CD4-positive, alpha-beta T cell treated with Interleukin-1 beta for 1 hour (primary cell): Measurements from ENCODE around the gene IDH2.
"Not testable (repeated sequence)": the region's sequence is repeated elsewhere in the genome, so short reads cannot be mapped to it uniquely, and the experiment has no call there.

Experiments used
- DNase-seq, 2 donors: peaks; one replicate each; pipeline ENCODE4 v3.0.0-alpha.2; 2020 to 2022

Gene IDH2

GRCh38 chr15:90083954-90084607 is 18.2 kb downstream of the IDH2 start:
- DNase-seq = no peak

- DNase-seq = no peak
Observed at GRCh38 chr15:90083419-90083818, 18.8 kb downstream of the IDH2 start.

GRCh38 chr15:90082140-90082715 is 20.0 kb downstream of the IDH2 start:
- DNase-seq = no peak

- no peak for DNase-seq
Observed at GRCh38 chr15:90080818-90081393, 21.4 kb downstream of the IDH2 start.

GRCh38 chr15:90080458-90080755 is 21.9 kb downstream of the IDH2 start:
- DNase-seq = no peak

GRCh38 chr15:90079619-90080457 is 22.4 kb downstream of the IDH2 start:
- no peak for DNase-seq

- no peak for DNase-seq
Observed at GRCh38 chr15:90078965-90079364, 23.3 kb downstream of the IDH2 start.

- no peak for DNase-seq
Observed at GRCh38 chr15:90076716-90077115, 25.6 kb downstream of the IDH2 start.

- DNase-seq = no peak
Observed at GRCh38 chr15:90075420-90076289, 26.6 kb downstream of the IDH2 start.

- DNase-seq = no peak
Observed at GRCh38 chr15:90074916-90075315, 27.4 kb downstream of the IDH2 start.

- no peak for DNase-seq
Observed at GRCh38 chr15:90074023-90074422, 28.2 kb downstream of the IDH2 start.

GRCh38 chr15:90072978-90073640 is 29.2 kb downstream of the IDH2 start:
- DNase-seq = no peak

GRCh38 chr15:90071220-90071807 is 31.0 kb downstream of the IDH2 start:
- DNase-seq = peak; percentile 81 to 82

- not testable (repeated sequence) for DNase-seq
Observed at GRCh38 chr15:90070623-90071022, 31.6 kb downstream of the IDH2 start.

GRCh38 chr15:90067953-90068606 is 34.2 kb downstream of the IDH2 start:
- DNase-seq = no peak

GRCh38 chr15:90067181-90067952 is 34.9 kb downstream of the IDH2 start:
- no peak for DNase-seq

- DNase-seq = no peak
Observed at GRCh38 chr15:90065682-90066049, 36.6 kb downstream of the IDH2 start.

GRCh38 chr15:90064911-90065681 is 37.2 kb downstream of the IDH2 start:
- DNase-seq = peak in 1 of 2 donors; percentile 31

GRCh38 chr15:90063770-90064247 is 38.5 kb downstream of the IDH2 start:
- DNase-seq = peak; percentile 22 to 78
